IPS-NIHi7 (cell line): ENCODE results near the gene CCDC124.
"Not testable (repeated sequence)": the region's sequence is repeated elsewhere in the genome, so short reads cannot be mapped to it uniquely, and the experiment has no call there.

Experiments
- DNase-seq: peaks from one replicate; pipeline ENCODE4 v3.0.0; 2012; ENCODE audit warnings: mixed read lengths; ENCODE audit errors: extremely low spot score

CCDC124 gene, protein sequence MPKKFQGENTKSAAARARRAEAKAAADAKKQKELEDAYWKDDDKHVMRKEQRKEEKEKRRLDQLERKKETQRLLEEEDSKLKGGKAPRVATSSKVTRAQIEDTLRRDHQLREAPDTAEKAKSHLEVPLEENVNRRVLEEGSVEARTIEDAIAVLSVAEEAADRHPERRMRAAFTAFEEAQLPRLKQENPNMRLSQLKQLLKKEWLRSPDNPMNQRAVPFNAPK

DNA sequence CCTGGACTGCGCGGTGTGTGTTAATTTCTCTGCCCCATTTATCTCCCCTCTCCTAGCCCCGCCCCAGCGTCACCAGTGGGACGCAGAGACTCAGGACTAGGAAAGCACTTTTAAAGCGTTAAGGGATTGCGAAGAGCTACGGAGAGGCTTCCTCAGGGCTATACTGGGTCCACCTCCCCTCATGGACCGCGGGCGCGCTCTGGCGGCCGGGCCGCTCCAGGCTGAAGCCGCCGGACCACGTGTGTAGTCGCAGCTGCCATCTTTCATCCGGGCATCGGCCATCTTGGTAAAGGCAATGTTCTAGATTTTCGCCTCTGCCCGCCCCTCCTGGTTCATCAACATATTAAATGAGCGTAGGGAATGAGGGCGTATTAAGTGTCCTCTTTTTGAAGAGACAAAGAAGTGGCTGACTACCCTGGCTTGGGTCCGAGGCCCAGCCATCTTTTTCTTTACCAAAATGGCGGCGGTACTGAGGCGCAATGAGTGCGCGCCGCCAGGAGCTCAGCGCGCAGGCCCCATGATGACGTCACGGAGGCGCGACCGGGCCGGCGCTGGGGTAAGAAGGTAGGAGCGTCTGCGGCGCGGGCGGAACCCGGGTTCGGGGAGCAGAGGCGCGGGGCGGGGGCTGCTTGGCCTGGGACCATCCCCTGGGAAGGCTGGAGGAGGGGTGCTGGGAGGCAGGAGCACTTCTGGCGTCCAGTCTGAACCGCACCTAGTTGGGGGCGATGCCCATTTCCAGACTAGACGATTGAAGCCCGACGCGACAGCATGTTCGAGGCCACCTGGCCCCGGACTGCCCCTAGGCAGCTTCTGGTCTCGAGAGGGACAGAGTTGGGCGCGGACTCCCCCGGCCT lies at the start of gene CCDC124:
CCDC124 (plus strand) TSS at position 531 of the 854 bp plus-strand sequence. CDS start 3,406 bp downstream, outside the sequence.
- peak; percentile 94 for DNase-seq

DNA sequence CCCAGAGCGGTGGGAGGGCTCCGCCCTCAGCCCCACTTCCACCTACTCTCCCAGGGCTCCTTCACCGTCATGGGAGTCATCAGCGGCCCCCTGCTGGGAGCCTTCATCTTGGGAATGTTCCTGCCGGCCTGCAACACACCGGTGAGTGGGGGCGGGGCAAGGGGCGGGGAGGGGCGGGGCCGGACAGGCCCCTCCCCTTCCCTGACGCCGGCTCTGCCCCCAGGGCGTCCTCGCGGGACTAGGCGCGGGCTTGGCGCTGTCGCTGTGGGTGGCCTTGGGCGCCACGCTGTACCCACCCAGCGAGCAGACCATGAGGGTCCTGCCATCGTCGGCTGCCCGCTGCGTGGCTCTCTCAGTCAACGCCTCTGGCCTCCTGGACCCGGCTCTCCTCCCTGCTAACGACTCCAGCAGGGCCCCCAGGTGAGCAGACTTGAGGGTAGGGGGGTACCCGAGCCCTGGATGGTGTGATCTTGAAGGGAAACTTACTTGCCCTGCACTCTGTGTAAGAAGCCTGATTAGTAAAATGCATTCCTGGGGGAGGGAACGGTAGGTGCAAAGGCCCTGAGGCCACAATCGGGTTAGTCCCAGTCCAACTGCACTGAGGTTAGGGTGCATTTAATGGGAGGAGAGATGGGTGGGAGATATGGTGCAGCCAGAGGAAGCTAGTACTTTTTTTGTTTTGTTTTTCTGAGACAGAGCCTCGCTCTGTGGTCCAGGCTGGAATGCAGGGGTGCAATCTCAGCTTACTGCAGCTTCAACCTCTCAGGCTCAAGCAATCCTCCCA lies 49.0 kb upstream of the CCDC124 start:
- DNase-seq: peak; percentile 56

DNA sequence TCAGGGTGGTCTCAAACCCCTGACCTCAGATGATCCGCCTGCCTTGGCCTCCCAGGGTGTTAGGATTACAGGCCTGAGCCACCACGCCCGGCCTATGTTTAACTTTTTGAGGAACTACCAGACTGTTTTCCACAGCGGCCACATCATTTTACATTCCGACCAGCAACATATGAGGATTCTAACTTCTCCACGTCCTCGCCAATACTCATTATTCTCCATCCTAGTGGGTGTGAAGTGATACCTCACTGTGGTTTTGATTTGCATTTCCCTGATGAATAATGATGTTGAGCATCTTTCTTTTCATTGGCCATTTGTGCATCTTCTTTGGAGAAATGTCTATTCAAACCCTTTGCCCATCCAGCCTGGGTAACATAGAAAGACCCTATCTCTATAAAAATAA lies 46.3 kb upstream of the CCDC124 start:
- DNase-seq: no peak

DNA sequence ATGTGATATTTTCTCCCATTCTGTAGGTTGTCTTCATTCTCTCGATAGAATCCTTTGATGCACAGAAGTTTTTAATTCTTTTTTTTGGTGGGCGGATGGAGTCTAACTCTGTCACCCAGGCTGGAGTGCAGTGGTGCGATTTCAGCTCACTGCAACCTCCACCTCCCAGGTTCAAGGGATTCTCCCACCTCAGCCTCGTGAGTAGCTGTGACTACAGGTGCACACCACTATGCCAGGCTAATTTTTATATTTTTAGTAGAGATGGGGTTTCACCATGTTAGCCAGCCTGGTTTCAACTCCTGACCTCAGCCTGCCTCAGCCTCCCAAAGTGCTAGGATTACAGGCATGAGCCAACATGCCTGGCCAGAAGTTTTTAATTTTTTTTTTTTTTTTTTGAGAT lies 45.6 kb upstream of the CCDC124 start:
- DNase-seq: not testable (repeated sequence)

DNA sequence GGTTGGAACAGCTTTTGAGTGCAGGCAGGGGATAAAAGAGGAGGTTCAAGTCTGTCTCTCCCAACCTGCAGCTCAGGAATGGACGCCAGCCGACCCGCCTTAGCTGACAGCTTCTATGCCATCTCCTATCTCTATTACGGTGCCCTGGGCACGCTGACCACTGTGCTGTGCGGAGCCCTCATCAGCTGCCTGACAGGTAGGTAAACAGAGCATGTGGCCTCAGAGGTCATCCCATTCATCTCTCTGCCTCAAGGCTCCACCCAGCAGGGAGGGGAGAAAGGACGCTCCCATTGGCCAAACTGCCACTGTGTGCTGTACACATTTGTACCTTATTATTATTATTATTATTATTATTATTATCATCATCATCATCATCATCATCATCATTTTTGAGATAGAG lies 44.6 kb upstream of the CCDC124 start:
- DNase-seq: no peak

DNA sequence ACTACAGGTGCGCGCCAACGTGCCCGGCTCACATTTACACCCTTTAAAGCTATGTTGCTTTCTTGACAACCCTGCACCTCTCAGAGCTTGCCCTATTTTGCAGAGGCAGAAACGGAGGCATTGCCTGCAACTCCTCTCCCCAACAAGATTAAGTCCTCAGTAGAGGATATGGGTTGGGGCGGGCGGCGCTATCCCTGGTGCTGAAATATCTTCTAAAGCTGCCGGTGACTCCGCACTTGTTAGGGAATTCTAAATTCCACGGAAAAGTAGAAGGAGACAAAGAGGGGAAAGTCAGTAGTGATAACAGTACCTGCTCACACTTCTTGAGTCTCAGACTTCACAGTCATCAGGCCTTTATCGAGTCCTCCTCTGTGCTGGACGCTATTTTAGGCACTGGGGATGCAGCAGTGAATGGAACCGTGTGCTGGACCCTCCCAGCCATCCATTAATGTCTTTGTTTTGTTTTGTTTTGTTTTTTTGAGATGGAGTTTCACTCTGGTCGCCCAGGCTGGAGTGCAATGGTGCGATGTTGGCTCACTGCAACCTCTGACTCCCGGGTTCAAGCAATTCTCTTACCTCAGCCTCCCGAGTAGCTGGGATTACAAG lies 43.1 kb upstream of the CCDC124 start:
- peak; percentile 91 for DNase-seq

DNA sequence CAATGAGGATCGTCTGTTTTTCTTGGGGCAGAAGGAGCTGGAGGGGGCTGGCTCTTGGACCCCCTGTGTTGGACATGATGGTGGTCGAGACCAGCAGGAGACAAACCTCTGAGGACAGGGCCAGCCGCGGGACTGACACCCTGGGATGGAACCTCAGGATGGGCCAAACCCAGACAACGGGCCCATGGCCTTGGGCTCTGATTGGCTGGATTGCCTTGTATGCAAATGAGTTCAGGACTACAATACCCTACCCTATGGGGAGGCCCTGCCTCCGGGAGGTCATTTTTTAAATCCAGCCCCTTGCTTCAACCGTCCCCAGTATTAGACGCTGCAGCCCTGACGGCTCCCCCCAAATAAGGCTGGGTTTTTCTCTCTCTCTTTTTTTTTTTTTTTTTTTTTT lies 39.0 kb upstream of the CCDC124 start:
- DNase-seq: no peak

DNA sequence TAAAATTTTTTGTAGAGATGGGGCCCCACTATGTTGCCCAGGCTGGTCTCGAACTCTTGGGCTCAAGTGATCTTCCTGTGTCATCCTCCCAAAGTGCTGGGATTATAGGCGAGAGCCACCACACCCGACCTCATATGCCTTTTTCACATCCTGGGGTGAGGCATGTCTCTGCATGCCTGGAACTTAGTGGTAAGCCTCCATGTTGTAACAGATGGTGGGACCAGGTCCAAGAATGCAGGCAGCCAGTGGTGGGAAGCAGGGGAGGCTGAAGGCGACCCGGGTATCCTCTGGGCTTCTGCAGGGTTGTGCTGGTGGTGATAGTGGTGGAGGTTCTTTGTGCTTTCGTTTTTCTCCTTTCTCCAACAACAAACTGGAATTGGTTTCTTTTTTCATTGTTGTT lies 30.1 kb upstream of the CCDC124 start:
- DNase-seq: no peak

DNA sequence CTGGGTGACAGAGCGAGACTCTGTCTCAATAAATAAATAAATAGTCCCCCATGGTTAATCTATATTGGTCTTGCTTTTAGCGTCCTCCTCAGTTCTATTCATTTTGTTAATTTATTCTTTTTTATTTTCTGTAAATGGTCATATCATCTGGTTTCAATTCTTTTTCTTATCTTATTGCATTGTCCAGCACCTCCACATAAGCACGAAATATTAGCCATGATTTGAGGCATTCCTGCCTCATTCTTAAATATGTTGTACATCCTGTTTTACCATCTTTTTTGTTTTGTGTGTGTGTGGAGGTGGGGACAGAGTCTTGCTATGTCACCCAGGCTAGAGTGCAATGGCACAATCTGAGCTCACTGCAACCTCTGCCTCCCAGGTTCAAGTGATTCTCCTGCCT lies 24.6 kb upstream of the CCDC124 start:
- no peak for DNase-seq

DNA sequence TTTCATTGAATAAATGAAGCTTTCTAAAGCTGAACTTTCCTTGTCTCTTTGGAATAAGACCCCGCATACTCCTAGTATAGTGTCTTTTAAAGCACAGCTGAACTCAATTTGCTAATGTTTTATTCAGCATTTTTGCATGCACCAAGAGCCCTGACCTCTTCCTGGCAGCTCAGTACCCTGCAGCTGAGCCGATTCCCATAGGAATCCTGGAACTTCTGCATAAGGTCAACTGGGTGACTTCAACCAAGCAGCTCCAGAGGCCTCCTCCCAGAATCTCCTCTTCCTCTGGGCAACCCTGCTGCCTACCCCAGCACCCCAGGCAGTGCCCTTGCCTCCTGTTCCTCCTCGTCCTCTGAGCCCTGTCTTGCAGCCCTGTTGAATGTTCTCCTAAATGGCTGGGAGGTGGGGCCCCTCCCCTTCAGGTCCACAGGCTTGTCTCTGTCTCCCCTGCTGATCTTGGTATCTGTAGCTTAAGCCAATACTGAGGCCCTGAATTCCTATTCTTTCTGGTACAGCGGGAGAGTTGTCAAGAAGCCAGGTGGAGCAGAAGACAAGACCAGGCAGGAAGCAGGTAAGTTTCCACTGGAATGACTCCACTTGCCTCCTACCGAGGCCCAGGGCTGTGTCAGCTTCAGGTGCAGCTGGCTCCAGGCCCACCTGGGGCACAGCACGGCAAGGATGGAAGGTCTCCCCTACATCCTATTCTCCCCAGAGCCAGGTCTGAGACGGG lies 23.6 kb upstream of the CCDC124 start:
- DNase-seq: peak; percentile 56

DNA sequence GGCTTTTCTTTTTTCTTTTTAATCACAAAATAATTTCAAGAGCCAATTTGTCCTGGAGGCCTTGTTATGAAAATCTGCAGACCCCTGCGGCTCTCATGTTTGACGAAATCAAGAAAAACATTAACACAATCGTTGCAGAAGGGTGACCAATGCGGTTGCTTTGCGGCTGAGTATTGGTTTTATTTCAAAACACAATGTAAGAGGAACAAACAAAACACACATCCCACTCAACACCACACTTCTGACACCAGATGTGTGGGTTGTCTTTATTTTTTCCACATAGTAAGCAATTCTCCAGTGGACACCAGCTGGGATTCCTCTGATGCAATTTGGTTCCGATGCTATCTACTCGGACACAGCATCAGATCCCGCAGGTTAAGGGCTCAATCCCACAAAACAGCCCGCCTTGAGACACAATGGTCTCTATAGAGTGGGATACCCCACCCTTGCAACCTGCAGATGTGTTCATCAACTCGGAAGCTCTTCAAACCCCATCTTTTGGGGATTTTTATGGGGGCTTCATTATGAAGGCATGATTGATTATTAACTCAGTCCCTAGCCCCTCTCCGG lies 21.9 kb upstream of the CCDC124 start:
- DNase-seq: no peak

DNA sequence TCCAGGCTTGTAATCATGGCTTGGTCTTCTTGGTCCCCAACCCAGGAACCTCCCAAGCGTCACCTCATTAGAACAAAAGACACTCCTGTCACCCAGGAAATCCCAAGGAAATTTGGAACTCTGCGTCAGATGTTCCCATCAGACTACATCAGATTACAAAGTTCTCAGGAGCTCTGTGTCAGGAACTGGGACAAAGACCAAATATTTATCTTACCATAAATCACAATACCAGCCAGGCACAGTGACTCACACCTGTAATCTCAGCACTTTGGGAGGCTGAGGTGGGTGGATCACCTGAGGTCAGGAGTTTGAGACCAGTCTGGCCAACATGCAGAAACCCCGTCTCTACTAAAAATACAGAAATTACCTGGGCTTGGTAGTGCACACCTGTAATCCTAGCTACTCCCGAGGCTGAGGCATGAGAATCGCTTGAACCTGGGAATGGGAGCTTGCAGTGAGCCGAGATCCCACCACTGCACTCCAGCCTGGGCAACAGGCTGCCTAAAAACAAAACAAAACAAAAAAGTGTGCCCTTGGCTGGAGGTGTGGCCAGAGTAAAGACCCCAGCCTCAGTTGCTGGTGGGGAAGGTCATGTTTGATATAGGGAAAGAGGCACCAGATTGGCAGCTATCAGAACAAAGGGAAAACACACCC lies 16.7 kb upstream of the CCDC124 start:
- DNase-seq: no peak

DNA sequence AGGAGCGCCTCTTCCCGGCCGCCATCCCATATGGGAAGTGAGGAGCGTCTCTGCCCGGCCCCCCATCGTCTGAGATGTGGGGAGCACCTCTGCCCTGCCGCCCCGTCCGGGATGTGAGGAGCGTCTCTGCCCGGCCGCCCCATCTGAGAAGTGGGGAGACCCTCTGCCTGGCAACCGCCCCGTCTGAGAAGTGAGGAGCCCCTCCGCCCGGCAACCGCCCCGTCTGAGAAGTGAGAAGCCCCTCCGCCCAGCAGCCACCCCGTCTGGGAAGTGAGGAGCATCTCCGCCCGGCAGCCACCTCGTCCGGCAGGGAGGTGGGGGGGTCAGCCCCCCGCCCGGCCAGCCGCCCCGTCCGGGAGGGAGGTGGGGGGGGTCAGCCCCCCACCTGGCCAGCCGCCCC lies 14.7 kb upstream of the CCDC124 start:
- not testable (repeated sequence) for DNase-seq

DNA sequence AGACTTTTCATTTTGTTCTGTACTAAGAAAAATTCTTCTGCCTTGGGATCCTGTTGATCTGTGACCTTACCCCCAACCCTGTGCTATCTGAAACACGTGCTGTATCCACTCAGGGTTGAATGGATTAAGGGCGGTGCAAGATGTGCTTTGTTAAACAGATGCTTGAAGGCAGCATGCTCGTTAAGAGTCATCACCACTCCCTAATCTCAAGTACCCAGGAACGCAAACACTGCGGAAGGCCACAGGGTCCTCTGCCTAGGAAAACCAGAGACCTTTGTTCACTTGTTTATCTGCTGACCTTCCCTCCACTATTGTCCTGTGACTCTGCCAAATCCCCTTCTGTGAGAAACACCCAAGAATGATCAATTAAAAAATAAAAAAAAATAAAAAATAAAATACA lies 13.7 kb upstream of the CCDC124 start:
- DNase-seq: not testable (repeated sequence)

DNA sequence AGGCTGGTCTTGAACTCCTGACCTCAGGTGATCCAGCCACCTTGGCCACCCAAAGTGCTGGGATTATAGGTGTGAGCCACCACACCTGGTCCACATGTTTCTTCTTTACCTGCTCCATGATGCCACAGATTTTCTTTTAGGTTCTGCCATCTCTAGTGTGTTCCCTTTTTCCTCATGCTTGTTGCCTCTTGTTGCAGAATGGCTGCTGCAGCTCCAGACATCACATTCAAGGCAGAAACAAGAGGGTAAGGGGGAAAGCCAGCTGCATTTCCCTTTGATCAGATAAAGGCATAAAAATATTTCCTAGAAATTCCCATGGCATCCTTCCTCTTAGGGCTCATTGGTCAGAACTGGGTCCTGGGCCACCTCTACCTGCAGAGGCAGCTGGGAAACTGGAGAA lies 12.3 kb upstream of the CCDC124 start:
- DNase-seq: no peak

DNA sequence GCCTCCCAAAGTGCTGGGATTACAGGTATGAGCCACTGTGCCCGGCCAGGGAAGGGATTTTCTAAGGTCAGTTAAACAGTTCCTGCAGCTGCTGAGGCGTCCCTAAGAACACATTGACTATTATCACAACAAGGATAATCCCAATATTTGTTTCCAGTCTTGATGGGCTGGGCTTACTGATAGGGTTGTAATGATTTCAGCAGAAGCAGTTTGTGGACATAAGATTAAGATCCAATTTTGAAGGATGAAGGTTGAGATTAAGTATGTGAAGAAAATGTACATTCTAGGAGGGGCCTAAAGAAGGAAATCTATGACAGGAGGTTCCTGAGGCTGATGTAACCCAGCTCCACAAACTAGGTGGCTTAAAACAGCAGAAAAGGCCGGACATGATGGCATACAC lies 10.7 kb upstream of the CCDC124 start:
- no peak for DNase-seq

DNA sequence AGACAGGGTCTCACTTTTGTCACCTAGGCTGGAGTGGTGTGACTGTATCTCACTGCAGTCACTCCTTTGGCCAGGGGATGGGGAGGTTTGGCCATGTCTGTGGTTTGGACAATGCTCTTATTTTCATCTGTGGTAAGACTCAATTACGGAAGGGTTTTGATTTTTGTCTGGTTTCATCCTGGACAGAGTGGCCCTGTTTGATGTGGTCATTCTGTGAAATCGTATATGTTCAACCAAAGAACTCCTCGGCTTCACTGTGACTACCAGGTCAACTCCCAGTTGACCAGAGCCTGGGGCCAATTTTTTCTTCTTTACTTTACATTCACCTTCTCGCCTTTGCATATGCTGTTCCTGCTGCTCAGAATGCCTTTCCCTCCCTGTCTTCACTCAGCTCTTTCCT lies 6.8 kb upstream of the CCDC124 start:
- no peak for DNase-seq

DNA sequence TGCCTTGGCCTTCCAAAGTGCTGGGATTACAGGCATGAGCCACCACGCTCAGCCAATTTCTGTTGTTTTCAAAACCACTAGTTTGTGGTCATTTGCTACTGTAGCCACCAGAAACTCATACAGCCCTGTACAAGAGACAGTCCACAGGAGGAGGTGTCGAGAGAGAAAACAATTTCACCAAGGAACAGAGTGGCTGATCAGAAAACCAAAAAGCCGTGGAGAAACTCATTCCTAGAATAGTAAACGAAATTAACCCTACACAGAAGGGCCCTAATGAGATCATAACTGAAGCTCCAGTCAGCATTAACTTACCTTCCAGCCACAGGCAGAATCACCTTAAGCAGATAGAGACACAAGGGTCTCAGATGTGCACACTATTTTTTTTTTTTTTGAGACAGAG lies 3.8 kb upstream of the CCDC124 start:
- no peak for DNase-seq

DNA sequence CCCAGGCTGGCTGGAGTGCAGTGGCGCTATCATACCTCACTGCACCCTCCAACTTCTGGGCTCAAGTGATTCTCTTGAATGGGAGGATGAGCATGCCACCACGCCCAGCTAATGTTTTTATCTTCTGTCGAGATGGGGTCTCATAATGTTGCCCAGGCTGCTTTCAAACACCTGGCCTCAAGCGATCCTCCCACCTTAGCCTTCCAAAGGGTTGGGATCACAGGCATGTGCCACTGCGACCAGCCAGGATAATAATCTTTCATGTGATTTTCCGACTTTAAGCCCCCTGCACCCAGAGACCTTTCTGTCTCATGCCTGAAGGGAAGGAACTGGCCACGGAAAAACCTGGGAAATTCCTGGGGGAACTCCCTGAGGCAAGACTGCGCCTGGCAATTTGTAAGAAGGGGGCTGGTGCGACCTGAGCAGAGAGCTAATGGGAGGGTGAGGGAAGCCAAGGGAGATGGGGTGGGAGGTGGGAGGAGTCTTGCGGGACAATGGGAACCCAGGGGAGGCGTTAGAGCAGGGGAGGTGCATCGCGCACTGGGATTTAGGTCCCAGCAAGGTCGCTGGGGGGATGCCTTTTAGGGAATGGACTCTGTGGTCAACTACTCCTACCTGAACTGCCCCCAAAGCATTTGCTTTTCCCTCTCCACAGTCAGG lies 1.2 kb upstream of the CCDC124 start:
- DNase-seq: peak; percentile 94
